Embryonic facial prominence (tissue), 1 donor: ENCODE measurements around the gene STK17B.
A peak's percentile ranks its signal among the peaks of the same experiment; 100 is the strongest.

Source experiments
- DNase-seq: peaks from one replicate; pipeline ENCODE4 v3.0.0-alpha.2; 2016; ENCODE audit errors: extremely low spot score

STK17B gene

GRCh38 chr2:196184921-196185320, 13.5 kb upstream of the STK17B start:
- DNase-seq = no peak

DNA sequence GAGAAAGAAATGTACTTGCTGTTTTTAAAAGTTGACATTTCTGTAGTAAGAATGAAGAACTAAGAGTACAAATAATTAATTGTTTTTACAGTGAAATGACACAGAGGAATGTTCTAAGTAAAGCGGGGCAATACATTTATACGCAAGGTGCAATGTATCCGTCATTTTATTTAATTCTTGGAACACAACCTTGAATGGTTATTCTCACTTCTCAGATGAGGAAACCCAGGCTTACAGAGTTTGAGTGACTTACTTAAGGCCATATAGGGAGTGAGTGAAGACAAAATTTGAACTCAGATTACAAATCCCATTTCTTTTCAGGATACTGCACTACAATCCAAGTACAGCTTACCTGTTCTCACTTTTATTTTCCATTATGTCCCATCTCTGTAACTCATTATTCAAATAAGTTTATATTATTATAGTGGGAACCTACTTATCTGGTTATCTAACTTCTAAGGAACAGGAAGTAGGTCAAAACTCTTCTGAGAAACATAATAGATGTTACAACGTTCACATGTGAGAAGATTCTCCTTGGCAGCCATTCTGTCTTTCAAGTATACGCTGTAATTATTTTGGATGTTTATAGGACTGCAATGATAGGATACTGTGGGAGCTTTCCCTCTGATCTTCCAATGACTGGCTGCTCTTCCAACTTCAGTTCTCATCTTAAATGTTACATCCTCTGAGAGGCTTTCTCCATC, 12.3 kb upstream of the STK17B start:
- no peak for DNase-seq

GRCh38 chr2:196183172-196183473, 11.7 kb upstream of the STK17B start:
- DNase-seq = no peak

DNA sequence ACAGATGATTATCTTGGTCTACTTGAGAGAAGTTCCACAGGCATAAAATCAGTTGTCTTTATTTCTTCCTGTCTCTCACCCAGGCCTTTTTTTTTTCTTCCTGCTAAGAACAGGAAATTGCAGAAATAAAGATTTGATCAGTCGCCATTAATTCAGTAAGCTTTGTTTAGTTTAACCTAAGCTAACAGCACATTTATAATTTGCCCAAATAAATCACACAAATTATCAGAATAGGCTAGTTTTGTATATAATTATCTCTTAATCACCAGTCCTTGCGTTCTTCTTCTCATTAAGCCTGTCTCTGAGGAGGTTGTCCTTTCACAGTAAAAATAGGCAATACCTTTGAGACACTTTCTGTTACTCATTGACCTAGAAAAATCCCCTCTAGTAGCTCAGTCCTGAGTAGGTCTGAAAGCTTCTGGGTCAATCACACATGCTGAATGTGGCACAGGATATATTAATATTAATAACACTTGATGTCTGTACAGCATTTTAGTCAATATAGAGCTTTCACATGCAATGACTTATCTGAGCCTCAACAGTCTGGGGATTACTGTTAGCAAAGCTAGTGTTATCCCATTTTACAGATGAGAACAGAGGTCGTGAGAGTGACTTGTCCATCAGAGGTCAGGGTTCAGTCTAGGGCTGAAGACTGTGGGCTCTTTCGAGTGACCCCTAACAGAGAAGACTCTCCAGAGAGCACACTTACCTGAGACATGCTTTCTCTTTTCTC, 11.2 kb upstream of the STK17B start:
- DNase-seq = no peak

DNA sequence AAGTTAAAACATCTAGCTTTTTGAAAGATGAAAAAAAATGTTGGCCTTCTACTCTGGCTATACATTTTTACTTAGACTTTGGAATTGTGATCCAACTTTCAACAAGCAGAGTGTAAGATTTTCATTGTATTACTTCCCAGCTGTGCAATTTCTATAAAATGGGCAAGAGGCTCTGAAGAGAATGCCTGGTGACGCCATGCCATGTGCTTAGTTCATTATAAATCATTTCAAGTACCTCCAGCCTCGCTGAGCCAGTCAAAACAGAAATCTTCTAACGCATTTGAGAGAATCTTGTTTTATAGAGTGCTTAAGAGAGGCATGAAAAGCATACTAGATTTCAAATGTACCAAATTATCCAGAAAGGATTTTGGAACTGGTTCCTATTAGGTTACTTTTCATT, 10.1 kb upstream of the STK17B start:
- no peak for DNase-seq

GRCh38 chr2:196177124-196177523, 5.7 kb upstream of the STK17B start:
- DNase-seq = no peak

DNA sequence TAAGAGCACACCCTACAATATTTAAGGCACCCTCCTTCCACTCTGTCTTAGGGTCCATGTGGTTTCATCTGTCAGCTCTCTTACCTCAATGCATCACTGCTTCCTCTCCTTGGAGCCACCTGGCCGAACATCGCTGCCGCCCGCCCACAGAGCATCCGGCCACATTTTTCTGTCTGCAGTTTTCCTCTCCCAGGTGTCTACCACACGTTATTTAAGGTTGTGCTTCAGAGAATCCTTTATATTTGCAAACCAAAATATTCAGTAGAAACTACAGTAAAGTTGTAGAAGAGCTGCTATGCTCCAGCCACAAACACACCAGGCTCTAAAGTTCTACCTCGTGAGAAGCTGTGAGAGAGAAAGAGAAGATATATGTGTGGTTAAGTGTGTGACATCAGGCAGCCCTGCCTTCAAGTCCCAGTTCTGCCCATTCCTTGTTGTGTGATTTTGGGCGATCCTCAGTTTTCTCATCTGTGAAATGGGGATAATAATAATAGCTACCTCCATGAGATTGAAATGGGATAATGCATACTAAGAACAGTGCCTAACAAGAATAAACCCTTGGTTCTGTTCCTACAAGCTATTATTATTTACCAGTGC, 4.9 kb upstream of the STK17B start:
- no peak for DNase-seq

DNA sequence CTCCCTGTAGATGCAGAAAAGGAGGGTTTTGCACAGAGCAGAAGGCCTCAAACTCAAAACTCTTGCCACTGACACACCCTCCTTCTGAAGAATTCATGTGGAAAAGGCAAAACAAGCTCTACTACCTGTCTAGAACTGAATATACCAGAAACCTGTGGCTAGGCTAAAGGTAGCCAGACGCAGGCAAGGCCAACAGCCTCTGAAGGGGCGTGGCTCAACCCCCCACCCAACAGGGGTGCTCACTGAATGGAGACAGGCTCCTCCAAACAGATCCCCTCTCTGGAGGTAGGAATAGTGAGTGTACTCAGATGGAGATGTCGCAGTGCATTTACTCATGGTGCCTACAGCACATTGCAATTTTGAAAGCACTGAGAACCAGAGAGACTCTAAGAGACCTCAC, 3.0 kb upstream of the STK17B start:
- DNase-seq = no peak

GRCh38 chr2:196173505-196173904, 2.1 kb upstream of the STK17B start:
- no peak for DNase-seq

DNA sequence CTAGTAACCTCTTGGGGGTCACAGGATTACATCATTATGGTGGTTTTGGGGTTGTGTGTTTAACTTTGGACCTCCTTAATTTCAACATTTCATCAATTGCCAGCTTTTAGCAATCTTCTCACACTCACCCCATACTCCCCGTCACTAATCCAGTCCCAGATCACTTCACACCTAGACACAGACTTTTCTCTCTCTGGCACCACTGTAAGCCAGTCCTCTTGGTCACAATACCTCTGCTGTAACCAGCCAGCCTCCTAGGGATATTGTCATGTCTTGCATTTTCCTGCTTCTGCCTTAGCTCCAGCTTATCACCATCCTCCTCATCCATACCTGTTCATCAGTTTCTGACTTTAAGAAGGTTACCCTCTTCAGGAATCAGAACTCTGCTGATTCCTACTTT, 1.6 kb upstream of the STK17B start:
- DNase-seq = no peak

- no peak for DNase-seq
Observed at GRCh38 chr2:196171946-196172345, 568 bp upstream of the STK17B start.

GRCh38 chr2:196170606-196171247, 651 bp downstream of the STK17B start:
- DNase-seq = peak; percentile 20

DNA sequence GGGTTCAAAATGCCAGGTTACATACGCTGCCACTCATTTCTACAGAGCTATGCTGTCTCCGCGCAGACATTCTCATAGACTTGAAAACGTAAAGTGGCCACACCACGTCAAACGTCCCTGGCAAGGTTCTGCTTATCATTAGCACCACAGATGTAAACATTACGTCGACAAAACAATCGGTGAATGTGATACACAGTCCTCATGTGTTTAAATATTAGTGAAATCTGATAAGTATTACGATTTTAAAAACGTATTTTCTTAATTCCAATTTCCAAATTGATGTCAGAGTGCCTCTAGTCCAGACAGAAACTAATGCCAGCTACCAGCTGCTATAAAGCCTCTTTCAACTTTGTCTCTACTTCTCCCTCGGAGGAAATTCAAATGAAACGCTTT, 1.2 kb downstream of the STK17B start:
- no peak for DNase-seq

GRCh38 chr2:196169516-196169915, 1.9 kb downstream of the STK17B start:
- no peak for DNase-seq

- DNase-seq = no peak
Observed at GRCh38 chr2:196168181-196168580, 3.2 kb downstream of the STK17B start.

- no peak for DNase-seq
Observed at GRCh38 chr2:196167666-196168065, 3.7 kb downstream of the STK17B start.

- no peak for DNase-seq
Observed at GRCh38 chr2:196166876-196167275, 4.5 kb downstream of the STK17B start.

DNA sequence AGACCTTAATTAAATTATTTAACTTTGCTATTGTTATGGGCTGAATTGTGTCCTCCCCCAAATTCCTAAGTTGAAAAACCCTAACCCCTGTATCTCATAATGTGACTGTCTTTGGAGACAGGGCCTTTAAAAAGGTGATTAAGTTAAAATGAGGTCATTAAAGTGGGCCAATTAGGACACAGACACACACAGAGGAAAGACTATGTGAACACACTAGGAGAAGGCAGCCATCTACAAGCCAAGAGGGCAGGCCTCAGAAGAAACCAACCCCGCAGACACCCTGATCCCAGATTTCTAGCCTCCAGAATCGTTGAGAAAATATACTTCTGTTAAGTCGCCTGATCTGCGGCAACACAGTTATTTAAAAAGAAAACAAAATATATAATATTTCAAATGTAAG, 6.4 kb downstream of the STK17B start:
- no peak for DNase-seq

- no peak for DNase-seq
Observed at GRCh38 chr2:196163285-196163684, 8.1 kb downstream of the STK17B start.

DNA sequence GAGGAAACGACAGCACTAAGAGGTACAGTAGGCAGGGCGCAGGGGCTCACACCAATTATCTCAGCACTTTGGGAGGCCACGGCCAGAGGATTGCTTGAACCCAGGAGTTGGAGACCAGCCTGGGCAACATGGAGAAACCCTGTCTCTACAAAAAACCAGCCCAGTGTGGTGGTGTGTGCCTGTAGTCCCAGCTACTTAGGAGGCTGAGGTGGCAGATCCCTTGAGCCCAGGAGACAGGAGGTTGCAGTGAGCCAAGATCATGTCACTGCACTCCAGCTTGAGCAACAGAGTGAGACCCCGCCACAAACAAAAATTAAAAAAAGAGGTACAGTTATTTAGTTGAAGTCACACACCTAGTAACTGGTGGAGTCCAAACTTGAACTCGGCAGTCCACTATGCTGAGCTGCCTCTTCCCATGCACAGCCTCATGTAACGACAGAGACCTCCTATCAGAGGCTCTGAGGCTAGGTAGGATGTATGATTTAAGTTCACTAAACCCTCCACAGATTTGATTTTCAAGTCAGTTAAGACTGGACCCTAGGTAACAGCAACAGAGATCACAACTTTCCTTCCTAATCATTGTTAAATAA, 8.7 kb downstream of the STK17B start:
- DNase-seq = no peak

DNA sequence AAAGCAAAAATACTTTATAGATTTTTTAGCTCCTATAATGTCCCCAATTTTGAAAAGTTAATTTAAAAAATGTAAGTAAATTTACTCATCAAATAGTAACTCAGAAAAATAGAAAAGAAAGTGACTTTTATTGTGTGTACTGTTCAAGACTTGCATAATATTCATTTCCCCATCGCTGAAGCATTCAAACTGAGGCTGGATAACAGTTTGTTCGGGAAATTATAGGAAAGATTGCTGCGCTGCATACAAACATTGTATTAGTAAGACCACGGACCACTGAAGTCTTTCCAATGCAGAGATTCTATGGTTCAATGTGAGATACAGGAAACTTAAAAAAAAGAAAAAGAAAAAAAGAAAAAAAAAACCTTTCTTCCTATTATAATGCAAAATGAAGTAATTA, 10.4 kb downstream of the STK17B start:
- DNase-seq = no peak

- peak; percentile 55 for DNase-seq
Observed at GRCh38 chr2:196160101-196160500, 11.3 kb downstream of the STK17B start.
